Gastrocnemius medialis (tissue), 4 donors: ENCODE results near the gene TMEM214.

ENCODE experiments used
- POLR2A ChIP-seq, 2 donors: fragments of 450-650 bp; IDR thresholded peaks; one replicate each; pipeline ENCODE4 v1.6.1; 2017; ENCODE audit warnings: antibody characterized with exemption in 2 of 2, mild to moderate bottlenecking in 2 of 2, moderate library complexity in 2 of 2
- TF ChIP-seq, protein P1 (sequence below), 5 experiments: fragments of 450-650 bp in 3 of 5; fragments of 200-600 bp in 2 of 5; sonication (generic) in 2 of 5; IDR thresholded peaks in 4 of 5; conservative IDR thresholded peaks in 1 of 5; 1 replicate in 4 of 5; 2 replicates in 1 of 5; pipeline ENCODE4 v1.5.1; 2016 to 2019; ENCODE audit warnings: antibody characterized with exemption in 5 of 5, mild to moderate bottlenecking in 3 of 5, moderate library complexity in 3 of 5

DNA sequence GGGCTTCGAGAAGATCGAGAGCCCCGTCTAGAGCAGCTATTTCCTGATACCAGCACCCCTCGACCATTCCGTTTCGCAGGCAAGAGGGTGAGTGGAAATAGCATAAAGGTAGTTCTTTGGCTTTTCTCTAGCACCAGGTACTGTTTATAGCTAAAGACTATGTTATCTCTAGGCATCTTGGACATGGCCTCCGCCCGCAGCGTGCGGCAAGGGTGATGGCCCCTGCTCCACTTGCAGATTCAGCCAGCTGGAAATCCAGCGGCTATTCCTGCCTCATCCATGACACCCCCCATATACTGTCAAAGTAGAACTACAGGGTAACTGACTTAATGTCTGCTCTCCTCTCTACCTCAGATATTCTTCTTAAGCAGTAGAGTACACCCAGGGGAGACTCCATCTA is 22.0 kb downstream of the TMEM214 start:
- TF ChIP-seq, protein P1, sequence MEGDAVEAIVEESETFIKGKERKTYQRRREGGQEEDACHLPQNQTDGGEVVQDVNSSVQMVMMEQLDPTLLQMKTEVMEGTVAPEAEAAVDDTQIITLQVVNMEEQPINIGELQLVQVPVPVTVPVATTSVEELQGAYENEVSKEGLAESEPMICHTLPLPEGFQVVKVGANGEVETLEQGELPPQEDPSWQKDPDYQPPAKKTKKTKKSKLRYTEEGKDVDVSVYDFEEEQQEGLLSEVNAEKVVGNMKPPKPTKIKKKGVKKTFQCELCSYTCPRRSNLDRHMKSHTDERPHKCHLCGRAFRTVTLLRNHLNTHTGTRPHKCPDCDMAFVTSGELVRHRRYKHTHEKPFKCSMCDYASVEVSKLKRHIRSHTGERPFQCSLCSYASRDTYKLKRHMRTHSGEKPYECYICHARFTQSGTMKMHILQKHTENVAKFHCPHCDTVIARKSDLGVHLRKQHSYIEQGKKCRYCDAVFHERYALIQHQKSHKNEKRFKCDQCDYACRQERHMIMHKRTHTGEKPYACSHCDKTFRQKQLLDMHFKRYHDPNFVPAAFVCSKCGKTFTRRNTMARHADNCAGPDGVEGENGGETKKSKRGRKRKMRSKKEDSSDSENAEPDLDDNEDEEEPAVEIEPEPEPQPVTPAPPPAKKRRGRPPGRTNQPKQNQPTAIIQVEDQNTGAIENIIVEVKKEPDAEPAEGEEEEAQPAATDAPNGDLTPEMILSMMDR (IDR thresholded peaks at IDR 0.05 in 4 of 5, conservative IDR thresholded peaks at IDR 0.05 in 1 of 5) = no peak
- no peak for TF ChIP-seq POLR2A (IDR thresholded peaks at IDR 0.05)
